AG09319 (cell line): ENCODE data around the gene CER1.

Experiments used
- DNase-seq: peaks from one replicate; pipeline ENCODE4 v3.0.0-alpha.2; 2010; ENCODE audit warnings: low read depth; ENCODE audit errors: extremely low read depth
- TF ChIP-seq, protein P1 (sequence below): IDR thresholded peaks from 2 replicates; pipeline ENCODE4 v1.5.1; 2011; ENCODE audit warnings: low read depth, mild to moderate bottlenecking, inconsistent platforms, low read length, moderate library complexity

Gene CER1

DNA sequence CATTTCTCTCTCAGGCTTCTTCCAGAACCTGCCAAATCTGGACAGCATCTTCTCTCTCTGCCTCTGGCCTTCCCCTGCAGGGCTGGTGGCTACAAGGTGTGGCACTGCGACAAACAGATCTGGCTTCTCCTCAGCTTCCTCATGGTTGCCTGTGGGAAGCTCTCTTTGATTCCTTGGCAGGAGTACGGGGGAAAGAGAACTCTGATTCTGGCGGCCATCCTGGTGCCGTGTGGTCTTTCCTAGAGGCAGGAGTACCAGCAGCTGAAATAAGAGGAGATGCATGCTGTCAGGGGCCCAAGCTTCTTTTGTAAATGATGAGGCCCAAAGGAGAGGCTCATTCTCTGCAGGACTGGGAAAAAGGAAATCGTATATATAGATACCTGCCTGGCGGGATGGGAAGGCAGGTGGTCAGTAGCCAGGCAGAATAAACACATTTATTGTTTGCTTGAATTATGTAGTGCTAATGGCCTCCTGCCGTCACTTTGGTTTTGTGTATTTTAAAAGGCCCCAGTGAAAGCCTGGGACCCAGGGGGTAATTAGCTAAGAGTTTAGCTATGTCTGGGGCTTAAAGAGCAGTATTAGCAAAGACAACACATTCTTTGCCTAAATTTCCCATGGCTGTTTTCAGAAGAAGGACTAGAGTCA, at the start of gene CER1:
Gene CER1, minus strand, starts transcription at position 343 of the 645 bp plus-strand sequence. Its CDS starts 61 bp downstream, at position 282.
- DNase-seq: no peak

DNA sequence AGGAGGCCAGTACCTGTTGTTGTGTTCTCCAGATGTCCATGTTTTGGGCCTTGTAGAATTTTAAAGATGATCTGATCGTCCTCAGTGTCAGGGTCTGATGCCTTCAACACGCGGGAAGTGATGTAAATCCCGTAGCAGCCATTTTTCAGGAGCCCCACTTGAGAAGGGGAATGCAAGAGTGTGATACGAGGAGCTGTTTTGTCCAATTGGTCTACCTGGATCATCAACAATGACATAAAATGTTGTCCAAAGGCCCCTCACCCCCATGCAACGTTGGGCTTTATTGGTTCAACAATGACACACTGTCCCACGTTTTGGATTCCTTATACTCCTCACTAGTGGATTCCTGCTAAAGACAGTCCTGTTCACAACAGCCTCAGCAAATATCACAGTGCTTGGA, 48.1 kb upstream of the CER1 start:
- TF ChIP-seq, protein P1, sequence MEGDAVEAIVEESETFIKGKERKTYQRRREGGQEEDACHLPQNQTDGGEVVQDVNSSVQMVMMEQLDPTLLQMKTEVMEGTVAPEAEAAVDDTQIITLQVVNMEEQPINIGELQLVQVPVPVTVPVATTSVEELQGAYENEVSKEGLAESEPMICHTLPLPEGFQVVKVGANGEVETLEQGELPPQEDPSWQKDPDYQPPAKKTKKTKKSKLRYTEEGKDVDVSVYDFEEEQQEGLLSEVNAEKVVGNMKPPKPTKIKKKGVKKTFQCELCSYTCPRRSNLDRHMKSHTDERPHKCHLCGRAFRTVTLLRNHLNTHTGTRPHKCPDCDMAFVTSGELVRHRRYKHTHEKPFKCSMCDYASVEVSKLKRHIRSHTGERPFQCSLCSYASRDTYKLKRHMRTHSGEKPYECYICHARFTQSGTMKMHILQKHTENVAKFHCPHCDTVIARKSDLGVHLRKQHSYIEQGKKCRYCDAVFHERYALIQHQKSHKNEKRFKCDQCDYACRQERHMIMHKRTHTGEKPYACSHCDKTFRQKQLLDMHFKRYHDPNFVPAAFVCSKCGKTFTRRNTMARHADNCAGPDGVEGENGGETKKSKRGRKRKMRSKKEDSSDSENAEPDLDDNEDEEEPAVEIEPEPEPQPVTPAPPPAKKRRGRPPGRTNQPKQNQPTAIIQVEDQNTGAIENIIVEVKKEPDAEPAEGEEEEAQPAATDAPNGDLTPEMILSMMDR: no peak
- DNase-seq: no peak

More for the DNA sequence above, at the start of gene CER1:
- TF ChIP-seq, protein P1: no peak

DNA sequence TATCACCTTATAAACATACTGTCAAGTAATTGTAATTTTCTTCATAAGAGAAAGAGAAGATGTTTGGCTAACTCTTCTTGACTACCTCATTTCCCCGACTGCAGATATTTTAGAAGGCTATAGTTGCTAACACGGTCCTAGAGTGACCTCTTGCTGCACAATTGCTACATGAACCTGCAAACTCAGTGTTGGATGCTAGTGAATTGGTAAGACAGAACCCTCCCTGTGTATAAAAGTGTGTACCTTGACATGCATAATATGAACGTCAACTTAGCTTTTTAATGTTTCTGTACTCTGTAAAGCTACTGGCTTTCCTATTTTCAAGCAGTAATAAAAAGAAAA, 46.7 kb upstream of the CER1 start:
- TF ChIP-seq, protein P1: no peak
- no peak for DNase-seq

- TF ChIP-seq, protein P1: peak; percentile 72
- peak; percentile 23 for DNase-seq
Measured at GRCh38 chr9:14768405-14769229, 46.1 kb upstream of the CER1 start.

DNA sequence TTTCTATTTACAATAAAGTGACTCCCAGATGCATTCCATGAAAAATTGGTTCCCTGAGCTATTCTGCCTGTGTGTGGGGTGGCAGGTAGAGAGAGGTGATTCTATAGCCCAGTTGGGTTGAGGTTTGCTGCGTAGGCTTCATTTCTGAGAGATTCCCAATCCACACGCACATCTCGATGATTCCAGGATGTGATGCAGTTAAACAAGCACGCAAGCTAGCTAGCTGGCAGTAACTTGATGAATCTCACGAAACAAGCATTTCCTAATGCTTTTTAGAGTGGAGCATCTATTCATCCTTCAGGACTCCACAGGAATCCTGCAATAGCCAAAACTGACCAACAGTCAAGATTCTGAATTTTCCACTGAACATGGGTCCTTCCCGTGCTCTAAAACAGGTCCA, 43.8 kb upstream of the CER1 start:
- TF ChIP-seq, protein P1: no peak
- DNase-seq: peak; percentile 16

- DNase-seq: no peak
- TF ChIP-seq, protein P1: no peak
Measured at GRCh38 chr9:14761584-14761983, 39.1 kb upstream of the CER1 start.

GRCh38 chr9:14760060-14760459, 37.5 kb upstream of the CER1 start:
- DNase-seq: no peak
- TF ChIP-seq, protein P1: no peak
